Activated CD4-positive, alpha-beta T cell treated with anti-CD3 and anti-CD28 coated beads, Interleukin-2, amount 10 ng/mL, durations not matched to agents 24 days and 14 days (primary cell): ENCODE data around the gene BTBD6. TPM values are rescaled to one million over a fixed set of nuclear protein-coding genes. Genes with fewer than 3 reads are reported as not detected.

Source experiments
- DNase-seq: peaks from one replicate; pipeline ENCODE4 v3.0.0; 2022
- H3K27ac Mint-ChIP-seq: one replicate; pipeline ENCODE4 v1.8.0; 2022; ENCODE audit warnings: mild to moderate bottlenecking, mixed read lengths
- H3K27me3 Mint-ChIP-seq: one replicate; pipeline ENCODE4 v1.8.0; 2022; ENCODE audit warnings: mixed read lengths
- H3K36me3 Mint-ChIP-seq: one replicate; pipeline ENCODE4 v1.8.0; 2022; ENCODE audit warnings: low read depth, mild to moderate bottlenecking, mixed read lengths
- H3K4me1 Mint-ChIP-seq: one replicate; pipeline ENCODE4 v1.8.0; 2021; ENCODE audit warnings: mixed read lengths
- H3K4me3 Mint-ChIP-seq: one replicate; pipeline ENCODE4 v1.8.0; 2022; ENCODE audit warnings: mild to moderate bottlenecking, moderate library complexity, mixed read lengths
- H3K9me3 Mint-ChIP-seq: one replicate; pipeline ENCODE4 v1.8.0; 2021; ENCODE audit warnings: mixed read lengths
- intact Hi-C: fragments of 100-400 bp; cut with micrococcal nuclease; formaldehyde crosslinking; loops from one replicate; pipeline ENCODE4 v1.15.1; 2023
- total RNA-seq: library from RNA; stranded (reverse); gene quantifications from 2 replicates; pipeline ENCODE4 v1.2.3, GENCODE V29; 2022

The BTBD6 gene
- total RNA-seq, 1 donor from 2014 or later = 39.8 TPM

GRCh38 chr14:105206873-105207272, 41.5 kb upstream of the BTBD6 start:
- Mint-ChIP-seq H3K4me3 (no peak overlapping the region), H3K4me1 (peaks cover 2% of the 10 kb centered on the region), H3K36me3 (no peaks in the 10 kb centered on the region), H3K27me3 (no peaks in the 10 kb centered on the region), H3K27ac (no peak overlapping the region), H3K9me3 (no peaks in the 10 kb centered on the region)
- DNase-seq = no peak
- intact Hi-C loops = no loop called here

- no peaks in the 10 kb centered on the region for H3K4me1 Mint-ChIP-seq
- H3K27ac Mint-ChIP-seq = no peak overlapping the region
- no peaks in the 10 kb centered on the region for H3K27me3 Mint-ChIP-seq
- H3K4me3 Mint-ChIP-seq = no peak overlapping the region
- no peaks in the 10 kb centered on the region for H3K9me3 Mint-ChIP-seq
- DNase-seq = no peak
- H3K36me3 Mint-ChIP-seq = peaks cover 1% of the 10 kb centered on the region
- intact Hi-C loops = no loop called here
Observed at GRCh38 chr14:105207460-105207901, 40.9 kb upstream of the BTBD6 start.

GRCh38 chr14:105207996-105208737, 40.2 kb upstream of the BTBD6 start:
- Mint-ChIP-seq H3K9me3 (no peaks in the 10 kb centered on the region), H3K36me3 (peaks cover 1% of the 10 kb centered on the region), H3K27ac (no peak overlapping the region), H3K4me3 (no peak overlapping the region), H3K4me1 (no peaks in the 10 kb centered on the region), H3K27me3 (no peaks in the 10 kb centered on the region)
- no peak for DNase-seq
- intact Hi-C loops = no loop called here

GRCh38 chr14:105208738-105209075, 39.6 kb upstream of the BTBD6 start:
- intact Hi-C loops = no loop called here
- no peak for DNase-seq
- H3K4me1 Mint-ChIP-seq = no peaks in the 10 kb centered on the region
- no peak overlapping the region for H3K4me3 Mint-ChIP-seq
- peaks cover 1% of the 10 kb centered on the region for H3K36me3 Mint-ChIP-seq
- H3K9me3 Mint-ChIP-seq = no peaks in the 10 kb centered on the region
- H3K27ac Mint-ChIP-seq = no peak overlapping the region
- H3K27me3 Mint-ChIP-seq = no peaks in the 10 kb centered on the region

- no peak overlapping the region for H3K4me3 Mint-ChIP-seq
- peaks cover 1% of the 10 kb centered on the region for H3K36me3 Mint-ChIP-seq
- no peaks in the 10 kb centered on the region for H3K27me3 Mint-ChIP-seq
- no peaks in the 10 kb centered on the region for H3K9me3 Mint-ChIP-seq
- no peak for DNase-seq
- no peak overlapping the region for H3K27ac Mint-ChIP-seq
- no peaks in the 10 kb centered on the region for H3K4me1 Mint-ChIP-seq
- intact Hi-C loops = no loop called here
Observed at GRCh38 chr14:105209091-105209490, 39.2 kb upstream of the BTBD6 start.

- no peaks in the 10 kb centered on the region for H3K27me3 Mint-ChIP-seq
- no peak overlapping the region for H3K27ac Mint-ChIP-seq
- no peaks in the 10 kb centered on the region for H3K4me1 Mint-ChIP-seq
- intact Hi-C loops = no loop called here
- no peak for DNase-seq
- H3K36me3 Mint-ChIP-seq = peaks cover 1% of the 10 kb centered on the region
- no peak overlapping the region for H3K4me3 Mint-ChIP-seq
- H3K9me3 Mint-ChIP-seq = no peaks in the 10 kb centered on the region
Observed at GRCh38 chr14:105209646-105210045, 38.7 kb upstream of the BTBD6 start.

- no peaks in the 10 kb centered on the region for H3K9me3 Mint-ChIP-seq
- no peak overlapping the region for H3K27ac Mint-ChIP-seq
- no peak overlapping the region for H3K4me3 Mint-ChIP-seq
- no peaks in the 10 kb centered on the region for H3K27me3 Mint-ChIP-seq
- H3K36me3 Mint-ChIP-seq = peaks cover 7% of the 10 kb centered on the region
- DNase-seq = no peak
- intact Hi-C loops = no loop called here
- H3K4me1 Mint-ChIP-seq = no peaks in the 10 kb centered on the region
Observed at GRCh38 chr14:105210266-105211025, 37.9 kb upstream of the BTBD6 start.

GRCh38 chr14:105211086-105211757, 37.1 kb upstream of the BTBD6 start:
- intact Hi-C loops = no loop called here
- no peak for DNase-seq
- Mint-ChIP-seq H3K27me3 (no peaks in the 10 kb centered on the region), H3K36me3 (peaks cover 11% of the 10 kb centered on the region), H3K27ac (no peak overlapping the region), H3K9me3 (no peaks in the 10 kb centered on the region), H3K4me1 (no peaks in the 10 kb centered on the region), H3K4me3 (no peak overlapping the region)

- no peak overlapping the region for H3K4me3 Mint-ChIP-seq
Observed at GRCh38 chr14:105211758-105212089, 36.6 kb upstream of the BTBD6 start.

GRCh38 chr14:105212541-105213300, 35.6 kb upstream of the BTBD6 start:
- Mint-ChIP-seq H3K36me3 (peaks cover 13% of the 10 kb centered on the region), H3K4me3 (no peak overlapping the region), H3K27ac (no peak overlapping the region), H3K27me3 (no peaks in the 10 kb centered on the region), H3K9me3 (no peaks in the 10 kb centered on the region), H3K4me1 (no peaks in the 10 kb centered on the region)
- no peak for DNase-seq
- intact Hi-C loops = no loop called here

More at GRCh38 chr14:105211758-105212089, 36.6 kb upstream of the BTBD6 start:
- peaks cover 11% of the 10 kb centered on the region for H3K36me3 Mint-ChIP-seq
- H3K27me3 Mint-ChIP-seq = no peaks in the 10 kb centered on the region
- DNase-seq = no peak
- intact Hi-C loops = no loop called here
- H3K9me3 Mint-ChIP-seq = no peaks in the 10 kb centered on the region
- H3K4me1 Mint-ChIP-seq = no peaks in the 10 kb centered on the region
- no peak overlapping the region for H3K27ac Mint-ChIP-seq

GRCh38 chr14:105213361-105213760, 35.0 kb upstream of the BTBD6 start:
- intact Hi-C loops = no loop called here
- Mint-ChIP-seq H3K27ac (no peak overlapping the region), H3K27me3 (no peaks in the 10 kb centered on the region), H3K36me3 (peaks cover 15% of the 10 kb centered on the region), H3K9me3 (no peaks in the 10 kb centered on the region), H3K4me3 (no peak overlapping the region), H3K4me1 (no peaks in the 10 kb centered on the region)
- DNase-seq = no peak

- H3K27ac Mint-ChIP-seq = no peak overlapping the region
- H3K4me3 Mint-ChIP-seq = no peak overlapping the region
- DNase-seq = no peak
- no peaks in the 10 kb centered on the region for H3K4me1 Mint-ChIP-seq
- no peaks in the 10 kb centered on the region for H3K9me3 Mint-ChIP-seq
- intact Hi-C loops = no loop called here
- H3K36me3 Mint-ChIP-seq = peaks cover 19% of the 10 kb centered on the region
- H3K27me3 Mint-ChIP-seq = no peaks in the 10 kb centered on the region
Observed at GRCh38 chr14:105214324-105214915, 33.9 kb upstream of the BTBD6 start.

- Mint-ChIP-seq H3K9me3 (no peaks in the 10 kb centered on the region), H3K4me3 (no peak overlapping the region)
Observed at GRCh38 chr14:105215602-105216001, 32.7 kb upstream of the BTBD6 start.

More at GRCh38 chr14:105215602-105216001, 32.7 kb upstream of the BTBD6 start:
- no peak overlapping the region for H3K27ac Mint-ChIP-seq
- peaks cover 19% of the 10 kb centered on the region for H3K36me3 Mint-ChIP-seq
- H3K27me3 Mint-ChIP-seq = no peaks in the 10 kb centered on the region
- intact Hi-C loops = no loop called here
- no peaks in the 10 kb centered on the region for H3K4me1 Mint-ChIP-seq
- DNase-seq = no peak
